OCI-LY3 (cell line): Measurements from ENCODE around the gene LY9.

ENCODE experiments used
- H2AFZ ChIP-seq: fragments of 200-600, 300-600 bp; shearing (Covaris generic); 2 replicates; pipeline ENCODE4 v1.6.0; 2014; ENCODE audit warnings: antibody characterized with exemption, low read depth, low read length
- H3K27ac ChIP-seq: fragments of 200-600, 300-600 bp; sonication (generic); 2 replicates; pipeline ENCODE4 v1.5.1; 2014; ENCODE audit warnings: mild to moderate bottlenecking, low read length, moderate library complexity, mixed read lengths
- H3K27me3 ChIP-seq: fragments of 200-600, 300-600 bp; sonication (generic); 2 replicates; pipeline ENCODE4 v1.6.1; 2014; ENCODE audit warnings: low read depth, low read length, mixed read lengths
- H3K36me3 ChIP-seq: fragments of 200-600, 300-600 bp; sonication (generic); replicated peaks from 2 replicates; pipeline ENCODE3; 2014; ENCODE audit warnings: low read depth, low read length, mixed read lengths
- H3K4me1 ChIP-seq: fragments of 300-600, 200-600 bp; sonication (generic); 2 replicates; pipeline ENCODE4 v1.6.1; 2014; ENCODE audit warnings: low read length, mixed read lengths
- H3K4me2 ChIP-seq: fragments of 200-600, 300-600 bp; sonication (generic); 2 replicates; pipeline ENCODE4 v1.6.1; 2014; ENCODE audit warnings: low read length, mixed read lengths
- H3K4me3 ChIP-seq: fragments of 300-600, 200-600 bp; sonication (generic); 2 replicates; pipeline ENCODE4 v1.5.1; 2014; ENCODE audit warnings: antibody characterized with exemption, mild to moderate bottlenecking, low read length, moderate library complexity
- H3K79me2 ChIP-seq: fragments of 300-600, 200-600 bp; shearing (Covaris generic); 2 replicates; pipeline ENCODE4 v1.6.1; 2014; ENCODE audit warnings: mild to moderate bottlenecking, low read length, mixed read lengths
- H3K9ac ChIP-seq: fragments of 300-600, 200-600 bp; shearing (Covaris generic); 2 replicates; pipeline ENCODE4 v1.6.0; 2014; ENCODE audit warnings: mild to moderate bottlenecking, low read length, moderate library complexity
- H3K9me3 ChIP-seq: fragments of 200-600, 300-600 bp; shearing (Covaris generic); 2 replicates; pipeline ENCODE4 v1.6.1; 2014; ENCODE audit warnings: low read length, mixed read lengths; ENCODE audit not compliant: insufficient read depth
- H4K20me1 ChIP-seq: fragments of 200-600, 300-600 bp; sonication (generic); 2 replicates; pipeline ENCODE4 v1.6.1; 2016; ENCODE audit warnings: low read length, mixed read lengths; ENCODE audit not compliant: insufficient read depth
- CTCF ChIP-seq: fragments of 200-600, 300-600 bp; sonication (generic); IDR thresholded peaks from 2 replicates; pipeline ENCODE4 v1.5.1; 2014; ENCODE audit warnings: antibody characterized with exemption, low read length, low read depth
- EZH2phosphoT487 ChIP-seq: fragments of 200-600 bp; shearing (Covaris generic); IDR thresholded peaks from 2 replicates; pipeline ENCODE4 v1.6.1; 2018; ENCODE audit warnings: antibody characterized with exemption, mixed run types, low read depth

LY9 gene

GRCh38 chr1:160841079-160841478 is 45.1 kb downstream of the LY9 start:
- H3K9ac ChIP-seq, result no peak overlapping the region
- H3K9me3 ChIP-seq, result no peaks in the 10 kb centered on the region
- H3K79me2 ChIP-seq, result no peaks in the 10 kb centered on the region
- H3K27me3 ChIP-seq, result no peaks in the 10 kb centered on the region
- no peak overlapping the region for H3K27ac ChIP-seq
- no peak overlapping the region for H2AFZ ChIP-seq
- no peaks in the 10 kb centered on the region for H4K20me1 ChIP-seq
- H3K4me2 ChIP-seq, result no peak overlapping the region
- no peak overlapping the region for H3K4me3 ChIP-seq
- H3K36me3 ChIP-seq, result no peaks in the 10 kb centered on the region
- TF ChIP-seq CTCF (no peak), EZH2phosphoT487 (no peak)
- peaks cover 7% of the 10 kb centered on the region for H3K4me1 ChIP-seq

GRCh38 chr1:160844447-160845232 is 48.7 kb downstream of the LY9 start:
- H3K4me2 ChIP-seq, result no peak overlapping the region
- 0 out of 2 replicates have a peak, but pooled peaks cover 4% of the 10 kb centered on the region for H3K27me3 ChIP-seq
- H3K36me3 ChIP-seq, result no peaks in the 10 kb centered on the region
- H3K4me3 ChIP-seq, result no peak overlapping the region
- H3K9me3 ChIP-seq, result no peaks in the 10 kb centered on the region
- no peak overlapping the region for H2AFZ ChIP-seq
- TF ChIP-seq CTCF (no peak), EZH2phosphoT487 (no peak)
- no peak overlapping the region for H3K9ac ChIP-seq
- no peaks in the 10 kb centered on the region for H3K4me1 ChIP-seq
- H3K79me2 ChIP-seq, result no peaks in the 10 kb centered on the region
- H4K20me1 ChIP-seq, result no peaks in the 10 kb centered on the region
- no peak overlapping the region for H3K27ac ChIP-seq

DNA sequence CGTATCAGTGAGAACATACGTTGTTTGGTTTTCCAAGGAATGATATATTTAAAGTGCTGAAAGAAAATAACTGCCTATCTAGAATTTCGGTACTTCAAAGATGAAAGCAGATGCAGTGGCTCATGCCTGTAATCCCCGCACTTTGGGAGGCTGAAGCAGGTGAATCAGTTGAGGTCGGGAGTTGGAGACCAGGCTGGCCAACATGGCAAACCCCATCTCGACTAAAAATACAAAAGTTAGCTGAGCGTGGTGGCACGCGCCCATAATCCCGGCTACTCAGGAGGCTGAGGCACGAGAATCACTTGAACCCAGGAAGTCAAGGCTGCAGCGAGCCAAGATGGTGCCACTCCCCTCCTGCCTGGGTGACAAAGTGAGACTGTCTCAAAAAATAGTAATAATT is 50.3 kb downstream of the LY9 start:
- no peaks in the 10 kb centered on the region for H3K4me1 ChIP-seq
- no peaks in the 10 kb centered on the region for H4K20me1 ChIP-seq
- no peak overlapping the region for H3K9ac ChIP-seq
- H2AFZ ChIP-seq, result no peak overlapping the region
- H3K27ac ChIP-seq, result no peak overlapping the region
- no peak overlapping the region for H3K4me3 ChIP-seq
- no peak for TF ChIP-seq CTCF
- H3K79me2 ChIP-seq, result no peaks in the 10 kb centered on the region
- H3K9me3 ChIP-seq, result no peaks in the 10 kb centered on the region
- no peaks in the 10 kb centered on the region for H3K36me3 ChIP-seq
- no peak overlapping the region for H3K4me2 ChIP-seq
- H3K27me3 ChIP-seq, result peaks cover 9% of the 10 kb centered on the region; the same call in 1 of the 2 replicates

DNA sequence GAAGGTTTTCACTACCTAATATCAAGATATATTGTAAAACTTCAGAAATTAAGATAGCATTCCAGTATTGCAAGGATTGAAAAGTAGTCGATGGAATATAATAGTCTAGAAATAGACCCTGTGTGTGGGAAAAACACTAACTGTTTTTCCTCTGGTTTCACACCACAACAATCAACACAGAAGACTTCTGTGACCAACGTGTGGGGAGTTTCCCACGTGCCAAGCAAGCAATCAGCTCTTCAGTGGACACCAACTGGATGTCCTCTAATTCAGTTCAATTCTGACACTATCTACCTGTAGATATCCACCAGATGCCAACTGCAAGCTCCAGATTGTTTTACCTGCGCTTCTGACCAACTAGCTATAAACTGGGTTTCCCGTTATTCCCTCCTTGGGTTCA is 54.6 kb downstream of the LY9 start:
- no peaks in the 10 kb centered on the region for H3K4me1 ChIP-seq
- no peak overlapping the region for H2AFZ ChIP-seq
- H3K9ac ChIP-seq, result no peak overlapping the region
- H3K9me3 ChIP-seq, result no peaks in the 10 kb centered on the region
- TF ChIP-seq CTCF (no peak), EZH2phosphoT487 (no peak)
- H3K27me3 ChIP-seq, result peaks cover 9% of the 10 kb centered on the region; the same call in 1 of the 2 replicates
- H3K79me2 ChIP-seq, result no peaks in the 10 kb centered on the region
- no peak overlapping the region for H3K27ac ChIP-seq
- H3K36me3 ChIP-seq, result no peaks in the 10 kb centered on the region
- no peaks in the 10 kb centered on the region for H4K20me1 ChIP-seq
- no peak overlapping the region for H3K4me3 ChIP-seq
- H3K4me2 ChIP-seq, result no peak overlapping the region
